Activated CD8-positive, alpha-beta memory T cell treated with anti-CD3 and anti-CD28 coated beads for 48 hours (primary cell): Measurements from ENCODE around the gene RRAGC.
A peak's percentile ranks its signal among the peaks of the same experiment; 100 is the strongest.
"Not testable (repeated sequence)": the region's sequence is repeated elsewhere in the genome, so short reads cannot be mapped to it uniquely, and the experiment has no call there.

Source experiments
- DNase-seq, 3 experiments: peaks; one replicate each; pipeline ENCODE4 v3.0.0-alpha.2; 2020; ENCODE audit warnings: low read depth in 2 of 3, low spot score in 2 of 3

Gene RRAGC

DNA sequence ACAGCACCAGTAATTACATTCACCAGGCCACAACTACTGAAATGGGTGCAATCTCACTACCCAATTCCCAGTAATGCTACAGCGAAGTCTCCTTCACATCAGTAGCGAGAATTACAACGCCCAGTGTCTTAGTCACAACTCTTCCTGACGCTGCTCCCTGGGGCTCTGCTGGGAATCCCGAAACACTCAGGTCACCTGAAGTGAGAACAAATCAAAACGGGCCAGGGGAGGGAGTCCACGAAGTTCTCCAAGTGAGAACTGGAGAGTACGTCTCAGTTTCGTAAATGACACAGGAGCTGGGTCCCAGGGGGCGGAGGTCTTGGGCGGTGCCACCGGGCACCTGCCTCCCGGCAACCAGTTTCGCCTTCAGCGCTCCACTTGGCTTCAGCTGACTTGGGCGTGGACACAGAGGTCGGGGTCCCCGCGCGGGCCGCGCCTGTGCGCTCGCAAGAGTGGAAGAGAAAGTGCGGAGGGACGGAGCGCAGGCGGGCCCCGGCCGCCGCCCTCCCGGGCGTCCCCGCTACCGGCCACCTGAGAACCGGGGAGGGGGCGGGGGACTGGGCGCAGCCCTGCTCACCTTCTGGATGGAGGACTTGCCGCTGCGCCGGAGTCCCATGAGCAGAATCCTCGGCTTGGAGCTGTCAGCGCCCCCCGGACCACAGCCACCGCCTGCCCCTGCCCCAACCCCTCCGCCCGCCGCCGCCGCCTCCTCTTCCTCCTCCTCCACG lies 575 bp downstream of the RRAGC start:
- peak in 2 of 3 experiments; percentile 8 to 9 for DNase-seq

GRCh38 chr1:38852780-38853179 lies 6.8 kb downstream of the RRAGC start:
- no peak for DNase-seq

DNA sequence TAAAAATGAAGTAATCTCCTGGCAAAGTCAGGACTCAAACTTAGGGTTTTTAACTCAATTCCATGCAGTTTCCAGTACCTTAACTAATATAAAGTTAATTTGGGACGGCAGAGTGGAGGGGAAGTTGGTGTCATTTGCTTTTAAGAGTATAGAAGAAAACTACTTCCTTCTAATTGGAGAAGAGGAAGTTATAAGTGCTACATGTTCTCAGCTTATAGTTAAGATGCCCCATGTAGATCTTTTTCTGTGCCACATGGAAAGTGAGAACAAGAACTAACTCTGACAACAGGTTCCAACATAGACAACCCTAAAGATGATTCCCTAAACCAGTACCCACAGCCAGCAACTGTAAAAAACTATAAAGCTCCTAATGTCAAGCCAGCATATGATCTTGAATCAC lies 11.5 kb downstream of the RRAGC start:
- no peak for DNase-seq

- no peak for DNase-seq
These were observed 13.4 kb downstream of the RRAGC start for GRCh38 chr1:38846210-38846609.

GRCh38 chr1:38845088-38845487 lies 14.5 kb downstream of the RRAGC start:
- DNase-seq: not testable (repeated sequence)

DNA sequence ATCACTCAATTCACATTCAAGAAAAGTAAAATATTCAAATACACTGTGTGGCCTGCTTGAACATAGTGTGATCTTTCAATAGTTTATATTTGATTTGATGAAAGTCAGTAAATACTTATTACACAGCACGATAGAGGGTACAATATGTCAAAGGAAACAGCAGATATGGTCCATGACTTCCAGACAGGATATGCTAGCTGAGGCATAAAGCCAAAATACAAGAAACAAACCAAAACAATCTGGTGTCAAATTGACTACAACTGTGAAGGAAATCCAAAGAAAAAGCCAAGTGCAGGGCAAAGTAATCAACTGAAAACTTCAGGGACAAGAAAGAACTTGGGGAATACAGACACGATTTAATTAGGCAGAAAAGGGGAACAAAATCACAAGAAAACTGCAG lies 19.3 kb downstream of the RRAGC start:
- DNase-seq: no peak

GRCh38 chr1:38839363-38839762 lies 20.2 kb downstream of the RRAGC start:
- DNase-seq: no peak

GRCh38 chr1:38836316-38836715 lies 23.3 kb downstream of the RRAGC start:
- DNase-seq: not testable (repeated sequence)

DNA sequence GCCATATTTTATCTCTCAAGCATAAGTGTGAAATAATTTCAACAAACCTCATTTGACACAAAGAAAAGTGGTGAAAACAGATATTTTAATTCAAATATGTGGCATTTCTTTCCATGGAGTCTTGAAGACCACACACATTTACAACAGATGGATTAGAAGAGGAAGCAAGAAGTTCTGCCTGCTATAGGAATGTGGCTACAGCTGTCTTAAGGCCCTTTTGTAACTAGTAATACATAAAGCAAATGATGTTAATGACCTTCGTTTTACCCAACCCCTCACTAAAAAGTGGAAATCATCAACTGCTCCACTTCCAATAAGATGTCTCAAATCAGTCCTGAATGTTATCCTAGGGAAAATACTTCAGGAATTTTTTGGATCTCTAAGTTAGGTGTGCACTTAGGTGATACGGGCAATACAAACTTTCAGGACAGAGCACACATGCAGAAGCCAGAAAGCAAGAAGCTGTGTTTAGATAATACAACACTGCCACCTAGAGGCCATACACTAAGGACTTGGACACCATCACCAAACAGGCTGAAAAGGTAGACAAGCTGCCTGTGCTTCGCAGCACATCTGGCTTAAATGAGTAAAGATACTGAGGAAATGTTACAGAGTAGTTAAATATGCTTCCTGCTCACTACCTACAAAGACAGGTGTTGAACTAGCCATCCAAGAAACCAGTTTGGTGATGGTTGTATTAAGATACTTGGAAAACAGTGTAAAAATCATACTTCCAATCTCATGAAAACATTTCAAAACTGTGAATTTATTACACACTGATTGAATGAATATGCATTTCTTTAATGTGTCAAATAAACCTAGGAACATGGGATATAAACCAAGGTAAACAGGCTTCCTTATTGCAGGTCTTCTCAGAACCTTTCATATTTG lies 24.4 kb downstream of the RRAGC start:
- DNase-seq: no peak

DNA sequence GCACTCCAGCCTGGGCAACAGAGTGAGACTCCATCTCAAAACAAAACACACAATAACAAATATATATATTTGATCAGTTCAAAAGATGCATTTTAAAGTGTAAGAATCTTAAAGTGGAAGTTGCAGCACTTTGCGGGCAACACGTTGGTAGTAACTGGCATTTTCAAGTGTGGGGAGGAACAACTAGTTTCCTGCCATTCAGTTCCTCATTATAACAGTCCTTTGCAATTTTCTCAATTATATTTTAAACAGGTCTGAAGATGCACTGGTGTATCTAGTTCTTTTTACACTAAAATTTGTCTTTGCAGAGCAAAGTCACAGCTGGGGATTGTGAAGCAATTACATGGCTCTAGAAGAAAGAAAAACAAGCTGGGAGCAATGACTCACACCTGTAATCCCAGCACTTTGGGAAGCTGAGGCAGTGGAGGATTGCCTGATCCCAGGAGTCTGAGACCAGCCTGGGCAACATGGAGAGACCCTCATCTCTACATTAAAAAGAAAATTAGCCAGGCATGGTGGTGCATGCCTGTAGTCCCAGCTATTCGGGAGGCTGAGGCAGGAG lies 25.3 kb downstream of the RRAGC start:
- DNase-seq: no peak

DNA sequence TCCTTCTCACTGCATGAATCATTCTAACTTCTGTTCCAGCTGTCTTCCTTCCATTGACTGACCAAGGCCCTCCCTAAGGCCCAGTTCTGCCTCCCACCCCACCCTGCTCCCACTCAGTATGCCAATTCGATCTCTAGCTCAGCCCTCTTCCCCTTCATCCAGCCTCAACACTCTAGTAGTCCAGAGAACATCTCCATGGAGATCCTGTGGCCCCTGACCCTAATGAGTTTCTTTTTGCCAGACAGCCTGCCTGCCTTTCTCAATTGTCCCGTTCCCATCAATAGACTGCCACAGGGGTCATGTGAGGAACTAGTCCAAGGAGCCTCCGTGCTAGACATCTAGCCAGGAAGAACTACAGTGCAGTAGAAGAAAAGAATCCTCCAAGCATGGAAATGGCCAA lies 26.4 kb downstream of the RRAGC start:
- no peak for DNase-seq

DNA sequence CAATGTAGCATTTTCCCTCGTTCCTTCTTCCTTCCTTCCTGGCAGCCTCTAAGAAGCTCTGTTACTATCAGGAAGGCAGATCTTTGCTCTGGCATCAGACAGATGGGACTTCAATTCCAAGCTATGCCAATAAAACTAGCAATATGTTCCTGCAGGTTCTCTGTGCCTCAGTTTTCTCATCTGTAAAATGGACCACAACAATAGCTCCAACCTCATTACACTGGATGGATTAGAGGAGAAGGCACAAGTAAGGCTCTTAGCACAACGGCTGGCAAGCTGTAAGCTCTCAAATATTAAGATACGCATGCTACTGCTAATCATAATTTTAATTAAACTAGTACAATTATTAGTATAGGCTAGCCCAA lies 27.2 kb downstream of the RRAGC start:
- no peak for DNase-seq

DNA sequence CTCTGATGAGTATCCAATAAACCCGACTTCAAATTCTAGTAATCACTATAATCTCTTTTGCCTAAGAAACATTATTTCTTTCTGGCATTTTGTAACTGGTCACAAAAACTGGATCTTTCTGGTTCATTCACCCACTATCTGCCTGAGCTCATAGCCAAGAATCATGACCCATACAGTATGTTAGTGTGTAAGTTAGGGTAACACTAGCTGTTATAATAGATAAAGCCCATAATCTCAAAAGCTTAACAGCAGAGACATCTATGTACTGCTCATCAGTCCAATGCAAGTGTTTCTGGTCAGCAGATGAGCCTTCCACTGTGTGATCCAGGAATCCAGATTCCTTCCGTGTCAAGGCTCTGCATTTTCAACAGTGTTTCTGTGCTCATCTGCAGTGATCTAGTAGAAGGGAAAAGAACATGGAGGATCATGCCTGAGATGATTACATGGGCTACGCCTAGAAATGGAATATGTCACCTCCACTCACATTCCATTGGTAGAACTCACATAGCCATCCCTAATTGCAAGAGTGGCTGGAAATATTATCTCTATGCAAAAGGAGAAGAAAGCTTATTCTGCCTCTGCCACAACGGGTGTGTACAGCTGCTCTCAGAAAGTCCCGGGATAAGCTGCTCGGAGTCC lies 27.7 kb downstream of the RRAGC start:
- no peak for DNase-seq

DNA sequence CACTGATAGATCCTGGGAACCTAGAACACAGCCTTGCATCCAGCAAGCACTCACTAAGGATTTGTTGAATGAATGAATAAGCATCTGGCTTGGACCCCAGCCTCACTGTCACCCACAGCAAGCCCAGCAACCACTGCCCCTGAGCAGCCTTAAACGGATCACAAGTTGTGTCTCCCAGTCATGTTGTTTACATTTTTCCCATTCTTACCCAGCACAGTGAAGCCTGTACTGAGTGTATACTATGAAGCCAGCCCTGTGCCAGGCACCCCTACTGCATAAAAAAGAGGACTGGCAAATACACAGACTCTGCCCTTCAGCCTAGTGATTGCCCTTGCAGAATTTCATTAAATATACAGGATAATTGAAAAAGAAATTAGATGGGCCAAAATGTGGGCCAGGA lies 30.2 kb downstream of the RRAGC start:
- DNase-seq: no peak

- no peak for DNase-seq
These were observed 32.3 kb downstream of the RRAGC start for GRCh38 chr1:38827318-38827717.

DNA sequence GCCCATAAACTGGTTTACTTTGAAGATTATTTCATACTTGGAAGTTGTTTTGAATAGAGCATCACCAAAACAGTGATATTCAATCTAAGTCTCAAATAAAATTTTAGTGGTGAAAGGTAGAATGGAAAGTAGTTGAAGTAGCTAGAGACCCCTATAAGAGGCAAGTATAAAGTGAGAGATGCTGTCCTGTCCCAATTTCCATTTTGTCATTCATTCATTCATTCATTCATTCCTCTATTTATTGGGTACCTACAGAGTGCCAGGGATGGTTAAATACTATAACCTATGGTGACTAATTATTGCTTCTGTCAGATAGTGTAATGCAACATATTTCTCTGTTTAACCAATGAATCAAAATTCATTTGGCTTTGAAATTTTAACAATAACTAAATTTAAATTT lies 32.7 kb downstream of the RRAGC start:
- DNase-seq: no peak

DNA sequence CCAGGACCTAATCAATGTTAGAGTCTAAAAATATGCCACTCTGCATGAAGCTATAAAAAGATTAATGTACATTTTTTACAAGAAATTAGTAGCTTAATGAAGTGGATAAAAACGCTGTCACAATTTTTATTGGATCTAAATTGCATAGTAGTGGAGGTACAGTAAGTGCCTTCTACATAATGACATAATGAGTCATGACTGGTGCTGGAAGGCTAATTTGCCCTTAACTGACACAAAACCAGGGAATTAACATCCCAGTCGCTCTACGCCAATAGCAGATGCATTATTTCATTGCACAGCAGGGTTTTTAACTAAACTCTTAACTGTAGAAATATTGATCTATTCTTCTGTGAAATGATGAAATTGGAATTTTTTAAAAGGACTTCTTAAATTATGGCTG lies 33.3 kb downstream of the RRAGC start:
- DNase-seq: no peak

GRCh38 chr1:38820860-38821259 lies 38.7 kb downstream of the RRAGC start:
- no peak for DNase-seq

- no peak for DNase-seq
These were observed 40.1 kb downstream of the RRAGC start for GRCh38 chr1:38819516-38819915.

GRCh38 chr1:38819040-38819439 lies 40.5 kb downstream of the RRAGC start:
- no peak for DNase-seq

DNA sequence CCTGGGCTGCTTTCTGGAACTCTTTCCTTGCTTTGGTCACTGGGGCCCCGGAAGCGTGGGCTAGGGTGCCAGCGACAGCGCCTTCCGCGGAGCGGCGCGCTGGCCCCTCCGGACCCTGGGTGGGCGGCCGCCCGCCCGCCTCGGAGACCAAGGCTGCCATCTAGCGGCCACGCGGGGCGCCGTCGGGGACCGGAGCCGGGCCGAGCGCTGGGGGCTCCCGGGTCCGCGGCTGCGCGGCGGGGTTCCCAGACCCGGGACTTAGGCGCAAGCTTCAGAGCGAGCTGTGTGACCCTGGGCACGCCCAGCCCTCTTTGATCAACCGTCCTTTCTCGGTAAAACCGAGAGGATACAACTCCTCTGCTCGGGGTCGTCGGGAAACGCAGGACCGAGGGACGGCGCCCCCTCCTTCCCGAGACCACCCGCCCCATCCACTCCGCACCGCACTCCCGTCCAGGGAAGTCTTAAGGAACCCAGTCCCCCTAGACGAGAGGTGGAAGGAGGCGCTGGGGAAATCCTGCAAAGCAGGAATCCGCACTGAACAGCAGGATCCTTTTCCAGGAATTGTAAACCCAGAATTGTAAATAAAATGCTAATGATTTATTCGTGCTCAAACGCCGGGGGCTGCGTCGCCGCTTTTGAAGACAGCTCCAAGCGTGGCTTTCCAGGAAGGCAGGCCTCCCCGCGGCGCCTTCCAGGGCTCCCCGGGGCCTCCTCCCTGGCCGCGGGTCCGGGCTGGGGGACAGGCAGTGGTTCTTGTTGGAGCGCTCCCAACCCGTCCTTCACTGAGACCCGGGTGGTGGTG lies 41.2 kb downstream of the RRAGC start:
- DNase-seq: peak in 2 of 3 experiments; percentile 36 to 39
